GM12801 (cell line): ENCODE data around the gene SPINK2.
A peak's percentile ranks its signal among the peaks of the same experiment; 100 is the strongest.

Experiments used
- TF ChIP-seq, protein P1 (sequence below): IDR thresholded peaks from one replicate; pipeline ENCODE4 v1.5.1; 2011; ENCODE audit warnings: control low read depth; ENCODE audit not compliant: insufficient read length; ENCODE audit errors: extremely low read depth

SPINK2 gene

DNA sequence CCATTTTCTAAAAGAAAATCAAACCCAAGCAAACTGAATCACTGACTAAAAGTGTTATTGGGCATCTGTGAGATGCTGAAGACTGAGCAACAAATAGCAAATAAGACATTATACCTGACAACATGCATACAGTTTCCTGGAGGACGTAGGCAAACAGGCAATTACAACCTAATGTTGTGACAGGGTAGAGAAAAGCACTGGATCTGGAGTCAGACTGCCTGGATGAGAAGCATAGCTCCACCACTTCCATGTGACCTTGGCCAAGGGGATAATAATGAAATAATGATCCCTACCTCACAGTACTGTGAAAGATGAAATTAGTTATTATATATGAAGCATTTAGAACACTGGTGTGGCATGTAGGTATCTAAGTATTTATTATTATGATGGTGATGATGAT, 2.7 kb downstream of the SPINK2 start:
- TF ChIP-seq, protein P1, sequence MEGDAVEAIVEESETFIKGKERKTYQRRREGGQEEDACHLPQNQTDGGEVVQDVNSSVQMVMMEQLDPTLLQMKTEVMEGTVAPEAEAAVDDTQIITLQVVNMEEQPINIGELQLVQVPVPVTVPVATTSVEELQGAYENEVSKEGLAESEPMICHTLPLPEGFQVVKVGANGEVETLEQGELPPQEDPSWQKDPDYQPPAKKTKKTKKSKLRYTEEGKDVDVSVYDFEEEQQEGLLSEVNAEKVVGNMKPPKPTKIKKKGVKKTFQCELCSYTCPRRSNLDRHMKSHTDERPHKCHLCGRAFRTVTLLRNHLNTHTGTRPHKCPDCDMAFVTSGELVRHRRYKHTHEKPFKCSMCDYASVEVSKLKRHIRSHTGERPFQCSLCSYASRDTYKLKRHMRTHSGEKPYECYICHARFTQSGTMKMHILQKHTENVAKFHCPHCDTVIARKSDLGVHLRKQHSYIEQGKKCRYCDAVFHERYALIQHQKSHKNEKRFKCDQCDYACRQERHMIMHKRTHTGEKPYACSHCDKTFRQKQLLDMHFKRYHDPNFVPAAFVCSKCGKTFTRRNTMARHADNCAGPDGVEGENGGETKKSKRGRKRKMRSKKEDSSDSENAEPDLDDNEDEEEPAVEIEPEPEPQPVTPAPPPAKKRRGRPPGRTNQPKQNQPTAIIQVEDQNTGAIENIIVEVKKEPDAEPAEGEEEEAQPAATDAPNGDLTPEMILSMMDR, result no peak

DNA sequence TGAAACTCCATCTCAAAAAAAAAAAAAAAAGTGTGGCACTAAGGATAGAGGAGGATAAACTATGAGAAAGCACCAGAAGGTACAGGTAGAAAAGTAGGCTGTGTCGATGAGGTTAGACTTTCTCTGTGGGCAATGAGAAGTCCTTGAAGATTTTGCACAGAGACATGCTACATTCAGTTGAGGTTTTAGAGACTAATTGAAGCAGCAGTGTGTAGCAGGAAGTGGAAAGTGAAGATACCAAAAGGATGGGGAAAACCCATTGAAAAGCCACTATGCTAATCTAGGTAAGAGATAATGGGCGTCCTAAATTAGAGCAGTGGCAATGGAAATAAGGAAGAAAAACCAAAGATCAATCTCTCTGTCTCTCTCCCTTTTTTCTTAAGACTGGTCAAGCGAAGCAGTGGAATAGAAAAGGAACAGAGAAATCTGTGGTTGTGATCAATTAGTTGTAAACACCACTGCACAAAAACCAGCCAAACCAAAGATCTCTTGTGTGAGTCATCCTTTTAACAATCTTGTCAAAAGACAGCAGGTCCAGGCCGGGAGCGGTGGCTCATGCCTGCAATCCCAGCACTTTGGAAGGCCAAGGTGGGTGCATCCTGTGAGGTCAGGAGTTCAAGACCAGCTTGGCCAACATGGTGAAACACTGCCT, 3.5 kb downstream of the SPINK2 start:
- TF ChIP-seq, protein P1, result no peak

DNA sequence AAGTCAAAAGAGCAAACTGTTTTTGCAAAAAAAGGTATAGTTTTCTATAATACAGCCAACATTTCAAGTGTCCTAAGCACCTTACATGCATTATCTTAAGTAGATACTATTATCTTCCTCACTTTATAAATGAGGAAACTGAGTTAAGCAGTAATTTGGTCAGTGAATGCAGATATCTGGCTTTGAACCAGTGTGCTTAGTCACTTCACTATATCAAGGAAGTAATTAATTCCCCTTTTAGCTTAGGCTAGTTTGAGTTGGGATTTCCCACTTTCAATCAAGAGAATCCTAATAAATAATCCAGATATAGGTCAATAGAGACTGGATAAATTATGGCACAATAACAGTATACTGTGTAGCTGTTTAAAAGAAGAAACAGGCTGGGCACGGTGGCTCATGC, 14.8 kb downstream of the SPINK2 start:
- TF ChIP-seq, protein P1, result no peak

DNA sequence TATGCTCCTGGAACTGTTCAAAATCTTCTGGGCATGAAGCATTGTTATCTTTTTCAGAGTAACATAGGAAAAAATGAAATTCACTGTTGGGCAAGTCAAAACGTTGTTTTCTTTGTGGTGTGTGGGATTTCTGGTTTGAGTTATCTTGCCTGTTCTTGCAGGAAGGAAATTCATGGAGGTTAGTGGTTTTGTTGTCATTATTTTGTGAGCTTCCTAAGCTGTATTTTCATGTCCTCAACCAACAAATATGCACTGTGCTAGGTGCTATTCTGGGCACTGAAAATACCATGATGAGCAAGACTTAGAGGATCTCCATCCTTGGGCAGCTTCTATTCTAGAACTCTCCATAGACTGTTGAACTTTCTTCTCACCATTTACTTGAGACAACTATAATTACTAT, 16.9 kb downstream of the SPINK2 start:
- TF ChIP-seq, protein P1, result no peak

DNA sequence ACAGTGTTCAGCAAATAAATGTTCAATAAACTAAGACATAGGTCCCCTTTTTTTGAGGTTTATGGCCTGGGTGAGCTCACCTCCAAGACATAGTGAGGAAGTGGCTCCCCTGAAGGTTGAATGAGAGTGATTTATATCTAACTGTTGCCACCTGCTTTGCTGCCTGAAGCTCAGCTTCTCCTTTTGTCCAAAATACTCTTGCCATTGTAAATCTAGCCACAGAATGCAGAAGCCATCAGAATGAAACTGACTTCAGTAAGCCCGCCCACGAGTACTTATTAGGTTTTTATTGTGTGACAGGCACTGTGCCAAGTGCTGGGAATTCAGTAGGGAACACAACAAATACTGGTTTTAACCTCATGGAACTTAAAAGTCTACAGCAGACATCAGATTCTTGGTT, 18.0 kb downstream of the SPINK2 start:
- TF ChIP-seq, protein P1, result no peak

DNA sequence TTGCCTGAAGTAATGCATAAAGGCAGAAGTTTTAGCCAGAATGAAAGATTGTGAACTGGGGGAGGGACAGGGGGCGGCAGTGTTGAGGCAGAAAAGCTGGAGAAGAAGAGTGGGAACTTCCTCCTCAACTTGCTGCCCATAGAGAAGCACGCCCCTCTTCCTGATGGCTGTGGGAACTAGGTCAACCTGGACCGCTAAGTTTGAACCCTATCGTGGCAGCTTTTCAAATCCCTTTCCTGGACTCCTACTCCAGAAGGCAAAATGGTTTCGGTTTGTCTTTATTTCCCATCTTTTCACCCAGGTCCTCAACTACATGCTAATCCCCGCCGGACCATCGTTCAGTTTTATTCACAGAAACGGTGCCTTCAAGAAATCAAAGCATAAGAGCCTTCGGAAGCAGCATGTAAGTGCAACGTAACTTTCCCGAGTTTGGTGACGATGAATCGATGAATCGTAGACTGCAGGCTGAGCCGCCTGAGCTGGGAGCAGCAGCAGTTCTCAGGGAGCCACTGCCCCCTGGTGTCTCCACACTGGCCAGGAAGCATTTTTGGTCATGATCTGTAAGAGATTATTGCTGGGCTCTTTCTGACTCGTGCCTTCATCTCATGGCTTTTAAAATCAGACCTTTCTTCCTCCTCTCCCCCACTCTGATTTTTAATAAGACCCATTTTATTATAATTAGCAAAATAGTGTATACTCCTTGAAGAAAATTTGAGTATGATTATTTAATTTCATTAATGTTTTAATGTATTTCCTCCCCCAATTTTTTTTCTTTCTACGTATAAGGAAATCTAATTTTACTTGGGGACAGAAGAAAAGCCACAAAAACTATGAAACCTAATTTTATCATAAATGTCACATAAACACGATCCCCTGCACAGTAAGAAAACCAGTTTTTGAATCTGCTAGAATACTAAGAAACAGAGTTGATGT, 21.4 kb downstream of the SPINK2 start:
- TF ChIP-seq, protein P1, result peak; percentile 96

DNA sequence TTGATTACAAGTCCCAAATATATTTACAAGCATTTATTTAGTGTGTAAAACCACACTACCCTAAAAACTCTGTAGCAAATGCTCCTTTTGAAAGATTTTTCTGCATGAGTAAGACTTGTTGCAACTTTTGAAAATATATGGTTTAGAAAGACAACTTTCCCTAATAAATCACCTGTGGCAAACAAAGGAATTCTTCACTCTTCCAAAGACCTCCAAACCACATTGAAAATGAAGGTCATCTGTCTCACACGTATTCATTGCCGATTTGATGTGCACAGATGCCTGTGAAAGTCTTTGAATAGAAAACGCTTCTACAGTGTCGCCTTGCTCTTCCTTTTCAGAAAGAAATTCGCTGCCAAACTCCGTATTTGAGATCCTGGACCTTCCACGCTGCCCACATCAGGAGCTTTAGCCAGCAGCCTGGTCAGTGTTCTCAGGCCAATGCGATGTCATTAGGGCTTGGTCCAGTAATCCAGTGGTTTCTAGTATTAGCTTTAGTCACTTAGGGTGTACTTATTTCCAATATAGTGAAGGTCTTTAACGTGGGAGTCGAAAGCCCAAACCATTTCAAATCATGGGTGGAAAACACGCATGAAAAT, 22.2 kb downstream of the SPINK2 start:
- TF ChIP-seq, protein P1, result no peak
